Left lung (tissue), 10 donors: Measurements from ENCODE around the gene HSCB. TPM values are rescaled to one million over a fixed set of nuclear protein-coding genes. Genes with fewer than 3 reads are reported as not detected.

Experiments used
- ATAC-seq: fragments of 200-7000 bp; cut with Tn5 transposase; one replicate; pipeline ENCODE4 v1.9.1; 2020; ENCODE audit warnings: moderate library complexity
- DNase-seq, 4 donors: peaks; one replicate each; pipeline ENCODE4 v3.0.0-alpha.2; 2013 to 2020
- H3K27ac ChIP-seq, 2 donors: fragments of 200-600 bp; sonication (generic) in 1 of 2; one replicate each; pipeline versions ENCODE4 v1.5.0 to v1.8.0; 2020 to 2021
- H3K27me3 ChIP-seq, 2 donors: fragments of 200-600 bp; sonication (generic) in 1 of 2; one replicate each; pipeline versions ENCODE4 v1.5.0 to v1.8.0; 2020 to 2021
- H3K36me3 ChIP-seq, 2 donors: fragments of 200-600 bp; sonication (generic) in 1 of 2; one replicate each; pipeline versions ENCODE4 v1.5.0 to v1.8.0; 2020 to 2021
- H3K4me1 ChIP-seq, 2 donors: fragments of 200-600 bp; one replicate each; pipeline ENCODE4 v1.8.0; 2021
- H3K4me3 ChIP-seq, 2 donors: fragments of 200-600 bp; sonication (generic) in 1 of 2; one replicate each; pipeline versions ENCODE4 v1.5.0 to v1.8.0; 2020 to 2021; ENCODE audit warnings: mild to moderate bottlenecking in 1 of 2
- H3K9me3 ChIP-seq, 2 donors: fragments of 200-600 bp; sonication (generic) in 1 of 2; one replicate each; pipeline versions ENCODE4 v1.5.0 to v1.8.0; 2020 to 2021
- intact Hi-C, 2 donors: fragments of 100-400 bp; cut with DNase I; formaldehyde crosslinking; loops; one replicate each; pipeline versions ENCODE4 v1.11.2 to v1.14.2; 2022
- polyA plus RNA-seq, 6 donors: library from polyadenylated mRNA; unstranded; fragments of 120-200 nt; gene quantifications; one replicate each; pipeline ENCODE4 v1.2.1, GENCODE V29; 2013; ENCODE audit not compliant: insufficient read length in 6 of 6
- total RNA-seq, 2 donors: library from RNA; stranded (reverse); fragmentation: NEBNext Ultra II Directional; extraction: Animal tissue kit (Norgen Biotek cat#: 25700); gene quantifications; one replicate each; pipeline ENCODE4 v1.2.1, GENCODE V29; 2021
- TF ChIP-seq, protein P1 (sequence below), 2 donors: fragments of 200-600 bp; sonication (generic) in 1 of 2; IDR thresholded peaks; one replicate each; pipeline versions ENCODE4 v1.5.0 to v1.8.0; 2021; ENCODE audit warnings: antibody characterized with exemption in 2 of 2
- donor health status: DM: no; HTN: yes; CAD: no.
- donor health status: DM: no; HTN: no; CAD: no.

Gene HSCB
- total and polyA plus RNA-seq, 8 donors, result 11.6 to 21.6 (median 20.5) TPM

DNA sequence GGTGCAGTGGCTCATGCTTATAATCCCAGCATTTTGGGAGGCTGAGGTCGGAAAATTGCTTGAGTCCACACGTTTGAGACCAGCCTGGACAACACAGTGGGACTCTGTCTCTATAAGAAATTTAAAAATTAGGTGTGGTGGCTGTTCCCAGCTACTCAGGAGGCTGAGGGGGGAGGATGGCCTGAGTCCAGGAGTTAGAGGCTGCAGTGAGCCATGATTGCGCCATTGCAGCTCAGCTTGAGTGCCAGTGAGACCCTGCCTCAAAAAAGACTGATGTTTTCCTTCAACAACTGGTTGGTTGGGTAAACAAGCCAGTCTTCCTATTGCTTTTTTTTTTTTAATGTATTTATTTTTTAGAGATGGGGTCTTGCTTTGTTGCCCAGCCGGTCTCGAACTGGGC, 49.3 kb downstream of the HSCB start:
- no peak for ATAC-seq
- intact Hi-C loops, result no loop called here
- Histone ChIP-seq H3K9me3 (no peaks in the 10 kb centered on the region), H3K36me3 (peaks cover 4 to 73% of the 10 kb centered on the region in 2 donors), H3K4me1 (peaks cover 3 to 45% of the 10 kb centered on the region in 2 donors), H3K27me3 (no peaks in the 10 kb centered on the region), H3K4me3 (no peak overlapping the region), H3K27ac (peak overlapping the region in 1 of 2 donors; percentile 34)
- TF ChIP-seq, protein P1, sequence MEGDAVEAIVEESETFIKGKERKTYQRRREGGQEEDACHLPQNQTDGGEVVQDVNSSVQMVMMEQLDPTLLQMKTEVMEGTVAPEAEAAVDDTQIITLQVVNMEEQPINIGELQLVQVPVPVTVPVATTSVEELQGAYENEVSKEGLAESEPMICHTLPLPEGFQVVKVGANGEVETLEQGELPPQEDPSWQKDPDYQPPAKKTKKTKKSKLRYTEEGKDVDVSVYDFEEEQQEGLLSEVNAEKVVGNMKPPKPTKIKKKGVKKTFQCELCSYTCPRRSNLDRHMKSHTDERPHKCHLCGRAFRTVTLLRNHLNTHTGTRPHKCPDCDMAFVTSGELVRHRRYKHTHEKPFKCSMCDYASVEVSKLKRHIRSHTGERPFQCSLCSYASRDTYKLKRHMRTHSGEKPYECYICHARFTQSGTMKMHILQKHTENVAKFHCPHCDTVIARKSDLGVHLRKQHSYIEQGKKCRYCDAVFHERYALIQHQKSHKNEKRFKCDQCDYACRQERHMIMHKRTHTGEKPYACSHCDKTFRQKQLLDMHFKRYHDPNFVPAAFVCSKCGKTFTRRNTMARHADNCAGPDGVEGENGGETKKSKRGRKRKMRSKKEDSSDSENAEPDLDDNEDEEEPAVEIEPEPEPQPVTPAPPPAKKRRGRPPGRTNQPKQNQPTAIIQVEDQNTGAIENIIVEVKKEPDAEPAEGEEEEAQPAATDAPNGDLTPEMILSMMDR (IDR thresholded peaks at IDR 0.05), result no peak
- no peak for DNase-seq

DNA sequence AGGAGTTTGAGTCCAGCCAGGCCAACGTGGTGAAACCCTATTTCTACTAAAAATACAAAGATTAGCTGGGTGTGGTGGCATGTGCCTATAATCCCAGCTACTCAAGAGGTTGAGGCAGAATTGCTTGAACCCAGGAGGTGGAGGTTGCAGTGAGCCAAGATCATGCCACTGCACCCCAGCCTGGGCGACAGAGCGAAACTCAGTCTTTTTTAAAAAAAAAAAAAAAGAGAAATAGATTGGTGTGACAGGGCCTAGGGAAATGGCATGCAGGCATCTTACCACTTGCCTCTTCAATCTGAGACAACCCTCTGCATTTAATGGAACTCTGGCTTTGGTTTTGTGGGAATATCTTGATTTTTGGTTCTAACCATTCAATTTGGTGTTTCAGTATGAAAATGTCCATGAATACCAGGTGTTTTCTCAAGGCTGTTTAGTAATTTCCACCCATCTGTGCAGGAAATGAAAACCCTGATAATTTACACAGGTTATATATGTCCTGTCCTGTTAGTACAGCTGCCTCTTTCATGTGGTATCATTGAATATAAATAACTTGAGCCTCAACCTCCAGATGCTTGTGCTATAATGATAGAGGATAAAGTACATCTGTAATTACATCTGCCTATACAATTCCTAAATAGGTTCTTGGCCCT, 50.1 kb downstream of the HSCB start:
- H3K4me1 ChIP-seq, result peaks cover 3 to 54% of the 10 kb centered on the region in 2 donors
- H3K27me3 ChIP-seq, result no peaks in the 10 kb centered on the region
- peak overlapping the region in 1 of 2 donors; percentile 34 for H3K27ac ChIP-seq
- TF ChIP-seq, protein P1 (IDR thresholded peaks at IDR 0.05), result no peak
- peaks cover 0 to 73% of the 10 kb centered on the region in 2 donors for H3K36me3 ChIP-seq
- no peaks in the 10 kb centered on the region for H3K9me3 ChIP-seq
- ATAC-seq (no peak), DNase-seq (no peak)
- intact Hi-C loops, result no loop called here
- no peak overlapping the region for H3K4me3 ChIP-seq

DNA sequence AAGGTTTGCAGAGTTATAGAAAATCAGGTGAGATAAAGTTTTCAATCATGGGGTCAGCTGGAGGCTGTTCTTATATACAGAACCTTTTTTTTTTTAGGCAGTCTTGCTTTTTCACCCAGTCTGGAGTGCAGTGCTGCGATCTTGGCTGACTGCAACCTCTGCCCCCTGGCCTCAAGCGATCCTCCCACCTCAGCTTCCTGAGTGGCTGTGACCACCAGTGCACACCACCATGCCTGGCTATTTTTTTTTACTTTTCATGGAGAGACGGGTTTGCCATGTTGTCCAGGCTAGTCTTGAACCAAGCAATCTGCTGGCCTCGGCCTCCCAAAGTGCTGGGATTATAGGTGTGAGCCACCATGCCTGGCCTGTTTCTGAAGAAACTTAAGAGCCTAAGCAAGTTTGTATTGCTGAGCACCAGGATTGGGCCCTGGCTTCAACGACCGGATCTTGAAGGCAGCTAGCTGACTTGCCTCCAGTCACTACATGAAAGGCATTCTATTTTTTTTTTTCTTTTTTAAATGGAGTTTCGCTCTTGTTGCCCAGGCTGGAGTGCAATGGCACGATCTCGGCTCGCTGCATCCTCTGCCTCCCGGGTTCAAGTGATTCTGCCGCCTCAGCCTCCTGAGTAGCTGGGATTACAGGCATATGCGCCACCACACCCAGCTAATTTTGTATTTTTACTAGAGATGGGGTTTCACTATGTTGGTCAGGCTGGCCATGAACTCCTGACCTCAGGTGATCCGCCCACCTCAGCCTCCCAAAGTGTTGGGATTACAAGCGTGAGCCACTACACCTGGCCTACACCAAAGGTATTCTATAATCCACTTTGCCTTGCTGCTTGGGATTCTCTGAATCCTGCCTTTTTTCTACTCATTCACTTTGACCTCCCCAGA, 50.9 kb downstream of the HSCB start:
- Histone ChIP-seq H3K27me3 (no peaks in the 10 kb centered on the region), H3K36me3 (peaks cover 0 to 75% of the 10 kb centered on the region in 2 donors), H3K4me1 (peaks cover 3 to 61% of the 10 kb centered on the region in 2 donors), H3K4me3 (no peak overlapping the region), H3K9me3 (no peaks in the 10 kb centered on the region), H3K27ac (peak overlapping the region in 1 of 2 donors; percentile 9)
- intact Hi-C loops, result no loop called here
- ATAC-seq, result no peak
- DNase-seq, result no peak
- TF ChIP-seq, protein P1 (IDR thresholded peaks at IDR 0.05), result no peak

DNA sequence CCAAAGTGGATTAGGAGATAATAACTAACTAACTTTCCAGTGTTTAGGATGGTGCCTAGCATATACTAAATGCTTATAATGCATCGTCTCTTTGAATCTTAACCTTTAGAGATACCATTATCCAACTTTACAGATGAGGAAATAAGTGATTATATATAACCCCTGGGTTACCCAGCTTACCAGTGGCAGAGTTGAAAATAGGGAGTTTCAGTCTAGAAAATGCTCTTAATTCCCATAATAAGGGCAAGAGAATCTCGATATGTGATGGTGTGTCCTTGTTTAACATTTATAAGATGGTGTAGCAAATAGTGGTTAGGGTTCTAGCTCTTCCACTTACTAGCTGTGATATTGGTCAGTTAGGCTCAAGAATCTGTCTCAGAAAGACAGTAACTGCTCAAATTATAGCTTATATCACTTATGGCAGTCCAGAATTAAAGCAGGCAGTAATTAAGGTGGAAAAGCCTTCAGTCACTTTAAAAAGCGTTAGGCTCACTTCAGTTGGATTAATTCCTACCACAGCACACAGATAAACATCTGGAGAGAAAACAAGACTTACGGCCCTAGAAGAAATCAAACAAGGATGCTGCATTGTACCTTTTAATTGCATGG, 52.2 kb downstream of the HSCB start:
- no peak overlapping the region for H3K27ac ChIP-seq
- H3K27me3 ChIP-seq, result no peaks in the 10 kb centered on the region
- intact Hi-C loops, result no loop called here
- peaks cover 0 to 76% of the 10 kb centered on the region in 2 donors for H3K36me3 ChIP-seq
- no peak for ATAC-seq
- no peaks in the 10 kb centered on the region for H3K9me3 ChIP-seq
- H3K4me3 ChIP-seq, result no peak overlapping the region
- DNase-seq, result no peak
- H3K4me1 ChIP-seq, result peaks cover 11 to 74% of the 10 kb centered on the region in 2 donors
- TF ChIP-seq, protein P1 (IDR thresholded peaks at IDR 0.05), result no peak
